Esophagus (tissue), 2 donors: ENCODE results near the gene PLEKHG5. TPM values are rescaled to one million over a fixed set of nuclear protein-coding genes. Genes with fewer than 3 reads are reported as not detected.

ENCODE experiments used
- H3K27ac ChIP-seq, 2 donors: one replicate each; pipeline ENCODE4 v1.5.1; 2013; ENCODE audit warnings: low read depth in 2 of 2, mild to moderate bottlenecking in 2 of 2, inconsistent platforms in 1 of 2, low read length in 1 of 2, moderate library complexity in 1 of 2
- H3K27me3 ChIP-seq, 2 donors: one replicate each; pipeline ENCODE4 v1.6.1; 2013; ENCODE audit warnings: low read length in 2 of 2, control low read depth in 1 of 2, mild to moderate bottlenecking in 1 of 2; ENCODE audit not compliant: insufficient read depth in 2 of 2, control insufficient read depth in 1 of 2
- H3K36me3 ChIP-seq, 2 donors: one replicate each; pipeline ENCODE4 v1.6.1; 2013; ENCODE audit warnings: low read length in 1 of 2; ENCODE audit not compliant: control insufficient read depth in 2 of 2, insufficient read depth in 2 of 2
- H3K4me1 ChIP-seq, 2 donors: one replicate each; pipeline ENCODE4 v1.6.1; 2013; ENCODE audit warnings: low read length in 1 of 2; ENCODE audit not compliant: control insufficient read depth in 2 of 2, insufficient read depth in 2 of 2
- H3K4me3 ChIP-seq, 2 donors: one replicate each; pipeline ENCODE4 v1.5.1; 2013; ENCODE audit warnings: low read length in 2 of 2, mild to moderate bottlenecking in 2 of 2, low read depth in 1 of 2, moderate library complexity in 1 of 2
- H3K9me3 ChIP-seq, 2 donors: one replicate each; pipeline ENCODE4 v1.6.1; 2013; ENCODE audit warnings: mild to moderate bottlenecking in 2 of 2, low read depth in 1 of 2, low read length in 1 of 2, moderate library complexity in 1 of 2; ENCODE audit not compliant: control insufficient read depth in 2 of 2, insufficient read depth in 1 of 2
- WGBS, 2 donors: extraction: QIAGEN DNeasy Blood & Tissue Kit; methylation state at CpG; one replicate each; pipeline ENCODE4 v1.1.7; 2013; 5-methylcytosine and 5-hydroxymethylcytosine counted together
- polyA plus RNA-seq, 2 donors: library from polyadenylated mRNA; stranded (reverse); fragments of 200-250 nt; gene quantifications; one replicate each; pipeline ENCODE4 v1.2.3, GENCODE V29; 2013
- donor health status: healthy with polysubstance abuse.
- donor health status: Bipolar disorder and iron deficiency.

PLEKHG5 gene
- polyA plus RNA-seq, 2 donors, result 18.5 to 28.0 TPM

GRCh38 chr1:6426277-6426971 is 65.0 kb downstream of the PLEKHG5 start:
- peaks cover 3 to 40% of the 10 kb centered on the region in 2 donors for H3K4me1 ChIP-seq
- H3K4me3 ChIP-seq, result no peak overlapping the region
- no peak overlapping the region for H3K27ac ChIP-seq
- H3K36me3 ChIP-seq, result no peaks in the 10 kb centered on the region
- H3K9me3 ChIP-seq, result no peaks in the 10 kb centered on the region
- 79 to 81% methylated on average over 8 to 9 of the region's 9 CpGs for WGBS, 2 donors
- H3K27me3 ChIP-seq, result no peaks in the 10 kb centered on the region

DNA sequence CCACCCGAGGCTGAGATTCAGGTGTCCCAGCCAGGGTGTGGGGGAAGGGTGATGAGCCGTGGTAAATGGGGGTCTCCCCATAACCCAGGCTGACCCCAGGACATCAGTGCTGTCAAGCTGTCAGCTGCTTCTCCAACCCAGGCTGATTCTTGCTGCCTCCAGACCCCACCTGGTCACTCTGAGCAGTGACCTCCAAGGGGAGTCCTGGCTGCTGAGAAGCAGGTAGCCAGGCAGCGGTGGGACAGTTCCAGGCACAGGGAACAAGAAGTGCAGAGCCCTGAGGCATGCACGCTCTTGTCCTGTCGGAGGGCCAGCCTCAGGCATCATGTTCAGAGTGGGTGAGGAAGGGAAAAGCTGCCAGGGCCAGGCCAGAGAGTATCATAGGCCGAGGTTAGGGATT is 65.8 kb downstream of the PLEKHG5 start:
- peaks cover 6 to 41% of the 10 kb centered on the region in 2 donors for H3K4me1 ChIP-seq
- no peaks in the 10 kb centered on the region for H3K9me3 ChIP-seq
- WGBS, 2 donors, result 56 to 64% methylated on average over 6 of the region's 6 CpGs
- H3K4me3 ChIP-seq, result peak overlapping the region in 1 of 2 donors; percentile 23
- H3K27me3 ChIP-seq, result no peaks in the 10 kb centered on the region
- no peaks in the 10 kb centered on the region for H3K36me3 ChIP-seq
- no peak overlapping the region for H3K27ac ChIP-seq

GRCh38 chr1:6424619-6425593 is 66.6 kb downstream of the PLEKHG5 start, which contains the start of gene ESPN:
Gene ESPN, plus strand, starts transcription at chr1:6424776. Its CDS starts 180 bp downstream, at chr1:6424956.
- WGBS, 2 donors, result 4% methylated on average over 62 to 99 of the region's 99 CpGs
- Histone ChIP-seq H3K4me1 (peaks cover 7 to 47% of the 10 kb centered on the region in 2 donors), H3K36me3 (no peaks in the 10 kb centered on the region), H3K4me3 (peak within 1 kb of the TSS; percentile 23 to 42), H3K27ac (no peak within 1 kb of the TSS), H3K9me3 (no peaks in the 10 kb centered on the region), H3K27me3 (no peaks in the 10 kb centered on the region)

DNA sequence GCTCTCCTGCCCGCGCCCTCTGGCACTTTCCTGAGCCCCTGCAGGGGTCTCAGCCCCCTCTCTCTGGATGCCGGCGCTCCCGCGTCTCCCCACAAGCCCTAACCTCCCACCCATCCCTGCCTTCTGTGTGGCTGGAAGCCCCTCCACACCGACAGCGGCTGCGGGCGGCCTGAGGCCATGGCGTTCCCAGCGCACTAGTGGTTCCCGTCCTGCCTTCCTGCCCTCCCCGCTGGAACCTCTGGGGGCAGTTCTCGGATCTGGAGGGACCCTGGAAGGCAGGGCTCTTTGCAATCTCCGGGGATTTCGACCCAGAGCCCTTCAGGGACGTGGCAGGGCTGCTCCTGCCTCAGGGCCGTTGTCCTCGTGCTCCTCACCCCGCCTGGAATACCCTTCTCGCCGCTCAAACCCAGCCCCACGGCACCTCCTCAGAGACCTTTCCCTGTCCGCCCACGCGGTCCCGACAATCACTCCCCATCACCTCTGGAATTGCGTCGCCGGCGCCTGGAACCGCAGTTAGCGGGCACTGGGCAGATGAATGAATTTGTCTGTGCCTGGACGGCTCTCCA is 67.4 kb downstream of the PLEKHG5 start:
- Histone ChIP-seq H3K4me1 (peaks cover 7 to 48% of the 10 kb centered on the region in 2 donors), H3K36me3 (no peaks in the 10 kb centered on the region), H3K27ac (no peak overlapping the region), H3K4me3 (peak overlapping the region in 1 of 2 donors; percentile 23), H3K9me3 (no peaks in the 10 kb centered on the region), H3K27me3 (no peaks in the 10 kb centered on the region)
- 4 to 7% methylated on average over 35 of the region's 35 CpGs for WGBS, 2 donors

- H3K4me1 ChIP-seq, result peaks cover 7 to 50% of the 10 kb centered on the region in 2 donors
- H3K27ac ChIP-seq, result no peak overlapping the region
- 10% methylated on average over 24 of the region's 24 CpGs for WGBS, 2 donors
- no peaks in the 10 kb centered on the region for H3K9me3 ChIP-seq
- H3K36me3 ChIP-seq, result no peaks in the 10 kb centered on the region
- H3K4me3 ChIP-seq, result no peak overlapping the region
- H3K27me3 ChIP-seq, result no peaks in the 10 kb centered on the region
Measured at GRCh38 chr1:6423321-6423999, 68.0 kb downstream of the PLEKHG5 start.

DNA sequence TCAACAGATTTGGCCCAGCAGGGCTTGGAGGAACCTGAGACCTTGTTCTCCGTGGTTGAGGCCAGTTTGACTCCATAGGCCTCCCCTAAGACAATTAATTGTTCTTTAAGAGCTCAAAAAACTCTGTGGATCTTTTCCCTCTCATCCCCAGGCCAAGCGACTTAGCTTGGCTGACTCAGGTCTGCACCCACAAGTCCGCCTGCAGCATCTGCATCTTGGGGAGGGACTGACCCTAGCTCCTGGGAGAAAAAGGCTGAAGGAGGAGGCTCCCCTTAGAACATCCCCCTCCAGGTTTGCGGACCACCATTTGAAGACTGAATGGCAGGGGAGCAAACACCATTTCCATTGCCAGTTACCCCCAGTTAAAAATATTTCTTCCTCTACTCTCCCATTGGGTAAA is 70.2 kb downstream of the PLEKHG5 start:
- Histone ChIP-seq H3K36me3 (no peaks in the 10 kb centered on the region), H3K27ac (peak overlapping the region in 1 of 2 donors; percentile 44), H3K27me3 (no peaks in the 10 kb centered on the region), H3K9me3 (no peaks in the 10 kb centered on the region), H3K4me3 (no peak overlapping the region), H3K4me1 (peaks cover 7 to 39% of the 10 kb centered on the region in 2 donors)
- 64 to 69% methylated on average over 4 of the region's 4 CpGs for WGBS, 2 donors

DNA sequence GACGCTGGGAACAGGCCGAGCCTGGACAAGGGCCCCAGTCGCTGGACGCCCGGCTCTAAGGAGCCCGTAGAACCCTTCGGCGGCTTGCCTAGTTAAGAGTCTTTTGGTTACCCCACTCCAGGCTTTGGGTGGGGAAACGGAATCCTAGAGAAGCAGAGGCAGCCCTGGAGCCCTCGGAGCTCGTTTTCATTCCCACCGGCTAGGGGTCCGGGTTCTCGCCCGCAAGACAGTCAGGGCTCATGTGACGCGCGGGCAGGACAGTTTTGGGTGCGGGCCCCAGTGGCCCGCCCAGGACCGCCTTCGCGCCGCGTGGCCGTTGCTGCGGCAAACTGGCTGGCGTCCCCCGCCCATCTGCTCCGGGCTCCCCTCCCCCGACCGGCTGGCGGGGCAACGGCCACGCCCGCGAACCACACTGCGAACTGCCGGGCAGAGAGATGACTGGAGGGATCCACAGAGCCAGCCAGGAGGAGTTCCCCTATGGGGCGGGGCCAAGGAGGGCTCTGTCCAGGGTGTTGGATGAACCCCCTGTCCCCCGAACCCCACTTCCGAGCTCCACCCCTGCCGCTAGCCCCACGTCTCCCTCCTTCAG is 70.9 kb downstream of the PLEKHG5 start:
- Histone ChIP-seq H3K9me3 (no peaks in the 10 kb centered on the region), H3K4me1 (peaks cover 7 to 36% of the 10 kb centered on the region in 2 donors), H3K4me3 (peak overlapping the region in 1 of 2 donors; percentile 63), H3K36me3 (no peaks in the 10 kb centered on the region), H3K27ac (peak overlapping the region in 1 of 2 donors; percentile 44), H3K27me3 (no peaks in the 10 kb centered on the region)
- 8 to 9% methylated on average over 43 to 44 of the region's 44 CpGs for WGBS, 2 donors

GRCh38 chr1:6419804-6420453 is 71.5 kb downstream of the PLEKHG5 start, which contains the start of gene HES2:
Gene HES2, minus strand, starts transcription at chr1:6419919. Its CDS starts 99 bp downstream, at chr1:6419820.
- WGBS, 2 donors, result 1 to 3% methylated on average over 58 to 62 of the region's 62 CpGs
- no peaks in the 10 kb centered on the region for H3K27me3 ChIP-seq
- peak within 1 kb of the TSS; percentile 19 to 47 for H3K27ac ChIP-seq

More at GRCh38 chr1:6419804-6420453, 71.5 kb downstream of the PLEKHG5 start, which contains the start of gene HES2:
- no peaks in the 10 kb centered on the region for H3K9me3 ChIP-seq
- no peaks in the 10 kb centered on the region for H3K36me3 ChIP-seq
- H3K4me1 ChIP-seq, result peaks cover 7 to 30% of the 10 kb centered on the region in 2 donors
- peak within 1 kb of the TSS; percentile 55 to 63 for H3K4me3 ChIP-seq
